HG02973 (cell line): ENCODE measurements around the gene ABLIM3.

Experiments
- ATAC-seq: cut with Tn5 transposase; IDR thresholded peaks from one replicate; pipeline ENCODE4 v1.9.1; 2021; ENCODE audit warnings: moderate library complexity; ENCODE audit not compliant: unreplicated experiment

ABLIM3 gene

GRCh38 chr5:149141224-149141956 lies at the start of gene ABLIM3:
ABLIM3 (plus strand) TSS chr5:149141493; CDS start chr5:149142096, 603 bp downstream.
- peak; percentile 98 for ATAC-seq

- ATAC-seq = no peak
These were observed 47.7 kb upstream of the ABLIM3 start for GRCh38 chr5:149093625-149094024.

- ATAC-seq = no peak
These were observed 46.3 kb upstream of the ABLIM3 start for GRCh38 chr5:149094996-149095395.

GRCh38 chr5:149099920-149100319 lies 41.4 kb upstream of the ABLIM3 start:
- ATAC-seq = no peak

- ATAC-seq = no peak
These were observed 41.0 kb upstream of the ABLIM3 start for GRCh38 chr5:149100331-149100730.

GRCh38 chr5:149108651-149109280 lies 32.5 kb upstream of the ABLIM3 start:
- no peak for ATAC-seq

GRCh38 chr5:149110406-149110805 lies 30.9 kb upstream of the ABLIM3 start:
- no peak for ATAC-seq

GRCh38 chr5:149113669-149114068 lies 27.6 kb upstream of the ABLIM3 start:
- no peak for ATAC-seq

GRCh38 chr5:149114403-149115312 lies 26.6 kb upstream of the ABLIM3 start:
- ATAC-seq = peak; percentile 81

- ATAC-seq = peak; percentile 80
These were observed 23.3 kb upstream of the ABLIM3 start for GRCh38 chr5:149117970-149118369.

- no peak for ATAC-seq
These were observed 22.8 kb upstream of the ABLIM3 start for GRCh38 chr5:149118463-149118862.

- ATAC-seq = no peak
These were observed 20.1 kb upstream of the ABLIM3 start for GRCh38 chr5:149121145-149121544.

GRCh38 chr5:149123211-149123610 lies 18.1 kb upstream of the ABLIM3 start:
- ATAC-seq = no peak

GRCh38 chr5:149125386-149125891 lies 15.9 kb upstream of the ABLIM3 start:
- no peak for ATAC-seq

GRCh38 chr5:149126906-149127305 lies 14.4 kb upstream of the ABLIM3 start:
- no peak for ATAC-seq

- ATAC-seq = no peak
These were observed 13.8 kb upstream of the ABLIM3 start for GRCh38 chr5:149127394-149127955.

- ATAC-seq = peak; percentile 71
These were observed 13.0 kb upstream of the ABLIM3 start for GRCh38 chr5:149128023-149128875.

- ATAC-seq = no peak
These were observed 12.1 kb upstream of the ABLIM3 start for GRCh38 chr5:149129181-149129580.

- ATAC-seq = no peak
These were observed 11.0 kb upstream of the ABLIM3 start for GRCh38 chr5:149130121-149130914.
